Panc1 (cell line): ENCODE measurements around the gene FAM50B. TPM values are rescaled to one million over a fixed set of nuclear protein-coding genes. Genes with fewer than 3 reads are reported as not detected.

Source experiments
- ATAC-seq: fragments of 200-7000 bp; cut with Tn5 transposase; 2 replicates; pipeline ENCODE4 v1.9.1; 2020; ENCODE audit warnings: mild to moderate bottlenecking, moderate library complexity
- BruUV-seq: library from RNA; stranded (reverse); fragments of 400-500 nt; replicated peaks from 2 replicates; lab custom pipeline; 2021; lab: Mats Ljungman, UMichigan
- CTCF ChIA-PET: fragments of 300-600 bp; sonication (Branson Sonifier 250); formaldehyde crosslinking; loops from one replicate; lab custom pipeline; 2022; ENCODE audit warnings: antibody characterized with exemption; lab: Charles Lee
- POLR2A ChIA-PET: fragments of 300-600 bp; sonication (Branson Sonifier 250); formaldehyde crosslinking; loops from one replicate; lab custom pipeline; 2022; ENCODE audit warnings: antibody characterized with exemption; lab: Charles Lee
- DNase-seq: peaks from one replicate; pipeline ENCODE4 v3.0.0-alpha.2; 2010; ENCODE audit warnings: low read depth, low spot score
- H3K27ac ChIP-seq: 2 replicates; pipeline ENCODE4 v1.5.1; 2011; ENCODE audit warnings: mild to moderate bottlenecking, low read length, inconsistent platforms
- H3K27me3 ChIP-seq: fragments of 200-500 bp; sonication (Bioruptor generic); 2 replicates; pipeline ENCODE4 v1.6.0; 2014; ENCODE audit warnings: low read length, inconsistent platforms; ENCODE audit not compliant: control insufficient read depth, insufficient read depth
- H3K36me3 ChIP-seq: fragments of 200-500 bp; sonication (Bioruptor generic); 2 replicates; pipeline ENCODE4 v1.5.1; 2014; ENCODE audit warnings: inconsistent platforms, mild to moderate bottlenecking, low read length, moderate library complexity; ENCODE audit not compliant: control insufficient read depth, insufficient read depth
- H3K4me1 ChIP-seq: 2 replicates; pipeline ENCODE4 v1.5.1; 2011; ENCODE audit warnings: inconsistent platforms, mild to moderate bottlenecking, low read length, moderate library complexity; ENCODE audit not compliant: control insufficient read depth, insufficient read depth
- H3K4me3 ChIP-seq, 2 experiments: 2 replicates each; pipeline ENCODE4 v1.5.1; 2011 to 2012; ENCODE audit warnings: low read depth in 2 of 2, low read length in 2 of 2, mild to moderate bottlenecking in 2 of 2, inconsistent platforms in 1 of 2, moderate library complexity in 1 of 2
- H3K9me3 ChIP-seq: fragments of 200-500 bp; sonication (Bioruptor generic); 2 replicates; pipeline ENCODE4 v1.5.1; 2014; ENCODE audit warnings: low read depth, mild to moderate bottlenecking, inconsistent platforms, low read length, moderate library complexity; ENCODE audit not compliant: control insufficient read depth, insufficient read depth
- CTCF ChIP-seq: fragments of 450-650 bp; IDR thresholded peaks from 2 replicates; pipeline ENCODE4 v1.5.1; 2017; ENCODE audit warnings: mild to moderate bottlenecking
- POLR2AphosphoS5 ChIP-seq: IDR thresholded peaks from 2 replicates; pipeline ENCODE4 v1.6.1; 2012; ENCODE audit warnings: mild to moderate bottlenecking, low read depth, low read length, moderate library complexity
- REST ChIP-seq, 2 experiments: IDR thresholded peaks; 2 replicates each; pipeline ENCODE4 v1.6.1; 2011 to 2012; ENCODE audit warnings: low read depth in 2 of 2, control low read depth in 1 of 2, low read length in 1 of 2, mild to moderate bottlenecking in 1 of 2, moderate library complexity in 1 of 2; ENCODE audit not compliant: insufficient read depth in 1 of 2
- SIN3A ChIP-seq: IDR thresholded peaks from 2 replicates; pipeline ENCODE4 v1.6.1; 2012; ENCODE audit warnings: low read depth, mild to moderate bottlenecking, low read length, moderate library complexity, borderline replicate concordance; ENCODE audit not compliant: insufficient read depth
- TCF7L2 ChIP-seq: IDR thresholded peaks from 2 replicates; pipeline ENCODE4 v1.6.1; 2011; ENCODE audit warnings: mild to moderate bottlenecking, low read depth, low read length, inconsistent platforms
- in situ Hi-C: cut with HindIII; loops from 2 replicates; pipeline ENCODE4 v1.10.0; 2016; ENCODE audit warnings: low sequenced_read_pairs, low pct_unique_long_range_greater_than_20kb
- intact Hi-C: fragments of 100-400 bp; cut with micrococcal nuclease; formaldehyde crosslinking; loops from one replicate; pipeline ENCODE4 v1.10.0; 2022; ENCODE audit not compliant: unreplicated experiment
- total RNA-seq: library from RNA; stranded (reverse); gene quantifications from one replicate; pipeline ENCODE4 v1.2.1, GENCODE V29; 2021; ENCODE audit not compliant: unreplicated experiment

FAM50B gene
- total RNA-seq, 1 experiment from 2014 or later: not detected

- no peak for ATAC-seq
- TF ChIP-seq SIN3A: no peak
- TF ChIP-seq TCF7L2: no peak
- no peak for TF ChIP-seq POLR2AphosphoS5
- no peak for TF ChIP-seq REST (IDR thresholded peaks at IDR 0.05; ENCODE audit: insufficient read depth in 1 of 2, low read depth in 2 of 2, low read length in 1 of 2)
- no peak for TF ChIP-seq CTCF
- CTCF ChIA-PET: no interaction called here
- BruUV-seq: no TSS peak
- H3K27me3 ChIP-seq: no peaks in the 10 kb centered on the region
- DNase-seq: no peak
- no peaks in the 10 kb centered on the region for H3K9me3 ChIP-seq
- no peaks in the 10 kb centered on the region for H3K4me1 ChIP-seq
- no peak overlapping the region for H3K4me3 ChIP-seq
- no peaks in the 10 kb centered on the region for H3K36me3 ChIP-seq
- POLR2A ChIA-PET: no interaction called here
- in situ Hi-C loops: no loop called here
- intact Hi-C loops: no loop called here
- H3K27ac ChIP-seq: no peak overlapping the region
Observed at GRCh38 chr6:3899061-3899460, 49.9 kb downstream of the FAM50B start.

- Histone ChIP-seq H3K4me3 (no peak overlapping the region), H3K27ac (no peak overlapping the region), H3K27me3 (no peaks in the 10 kb centered on the region), H3K36me3 (no peaks in the 10 kb centered on the region), H3K4me1 (no peaks in the 10 kb centered on the region), H3K9me3 (no peaks in the 10 kb centered on the region)
- in situ Hi-C loops (no loop called here), intact Hi-C loops (no loop called here)
- CTCF ChIA-PET: no interaction called here
- BruUV-seq: no TSS peak
- POLR2A ChIA-PET: no interaction called here
- DNase-seq: no peak
- TF ChIP-seq TCF7L2 (no peak), CTCF (no peak), POLR2AphosphoS5 (no peak), REST (IDR thresholded peaks at IDR 0.05; ENCODE audit: insufficient read depth in 1 of 2, low read depth in 2 of 2, low read length in 1 of 2) (no peak), SIN3A (no peak)
- ATAC-seq: no peak
Observed at GRCh38 chr6:3899970-3900439, 50.8 kb downstream of the FAM50B start.
